CD14-positive monocyte (primary cell): ENCODE measurements around the gene HECTD4. TPM values are rescaled to one million over a fixed set of nuclear protein-coding genes. Genes with fewer than 3 reads are reported as not detected.

Source experiments
- DNase-seq, 3 donors: peaks; one replicate each; pipeline ENCODE4 v3.0.0-alpha.2; 2011 to 2022
- H2AFZ ChIP-seq: 2 replicates; pipeline ENCODE4 v1.6.0; 2012; ENCODE audit warnings: mild to moderate bottlenecking, low read depth, low read length, inconsistent platforms; ENCODE audit not compliant: insufficient read depth, poor library complexity, severe bottlenecking
- H3K27ac ChIP-seq, 2 donors: 1 replicate in 1 of 2; 2 replicates in 1 of 2; pipeline ENCODE4 v1.5.1; 2012 to 2013; ENCODE audit warnings: low read length in 2 of 2, control low read depth in 1 of 2, inconsistent platforms in 1 of 2, low read depth in 1 of 2, mild to moderate bottlenecking in 1 of 2
- H3K27me3 ChIP-seq, 2 donors: one replicate each; pipeline versions ENCODE4 v1.6.0 to v1.6.1; 2011 to 2013; ENCODE audit warnings: low read length in 2 of 2; ENCODE audit not compliant: control insufficient read depth in 2 of 2, insufficient read depth in 2 of 2
- H3K36me3 ChIP-seq, 2 donors: replicated peaks in 1 of 2; 1 replicate in 1 of 2; 2 replicates in 1 of 2; pipeline versions ENCODE4 v1.5.1 to v1.6.1; 2012 to 2013; ENCODE audit warnings: low read length in 2 of 2, control low read depth in 1 of 2, inconsistent platforms in 1 of 2, mild to moderate bottlenecking in 1 of 2; ENCODE audit not compliant: insufficient read depth in 2 of 2, control insufficient read depth in 1 of 2
- H3K4me1 ChIP-seq, 2 donors: 1 replicate in 1 of 2; 2 replicates in 1 of 2; pipeline versions ENCODE4 v1.5.1 to v1.6.1; 2012 to 2013; ENCODE audit warnings: low read length in 2 of 2, control low read depth in 1 of 2, inconsistent platforms in 1 of 2, mild to moderate bottlenecking in 1 of 2, moderate library complexity in 1 of 2; ENCODE audit not compliant: insufficient read depth in 2 of 2, control insufficient read depth in 1 of 2
- H3K4me2 ChIP-seq: replicated peaks from 2 replicates; pipeline ENCODE3; 2012; ENCODE audit warnings: low read length, moderate library complexity, mild to moderate bottlenecking; ENCODE audit not compliant: poor library complexity, severe bottlenecking; ENCODE audit errors: extremely low read depth
- H3K4me3 ChIP-seq, 3 experiments: fragments of 200-600 bp in 1 of 3; sonication (generic) in 1 of 3; replicated peaks in 1 of 3; 1 replicate in 2 of 3; 2 replicates in 1 of 3; pipeline ENCODE4 v1.5.1; 2011 to 2013; ENCODE audit warnings: low read length in 3 of 3, mild to moderate bottlenecking in 3 of 3, control low read depth in 2 of 3, low read depth in 2 of 3, inconsistent platforms in 1 of 3, moderate library complexity in 1 of 3
- H3K79me2 ChIP-seq: 2 replicates; pipeline ENCODE4 v1.6.0; 2012; ENCODE audit warnings: mild to moderate bottlenecking, control low read depth, inconsistent platforms, low read length, moderate library complexity; ENCODE audit not compliant: insufficient read depth
- H3K9ac ChIP-seq: 2 replicates; pipeline ENCODE4 v1.6.0; 2017; ENCODE audit warnings: low read length, mild to moderate bottlenecking; ENCODE audit not compliant: insufficient read depth, poor library complexity, severe bottlenecking
- H3K9me3 ChIP-seq, 2 donors: replicated peaks in 1 of 2; 1 replicate in 1 of 2; 2 replicates in 1 of 2; pipeline versions ENCODE4 v1.5.1 to v1.6.1; 2012 to 2013; ENCODE audit warnings: low read length in 2 of 2, control low read depth in 1 of 2; ENCODE audit not compliant: control insufficient read depth in 1 of 2, insufficient read depth in 1 of 2
- H4K20me1 ChIP-seq: 2 replicates; pipeline ENCODE4 v1.6.0; 2012; ENCODE audit warnings: mild to moderate bottlenecking, low read length, control low read depth, moderate library complexity; ENCODE audit not compliant: insufficient read depth
- H3K27ac Mint-ChIP-seq, 7 donors: one replicate each; pipeline ENCODE4 v1.8.0; 2020; ENCODE audit warnings: mild to moderate bottlenecking in 7 of 7, mixed read lengths in 7 of 7, moderate library complexity in 6 of 7, inconsistent platforms in 2 of 7
- H3K27me3 Mint-ChIP-seq, 3 donors: one replicate each; pipeline ENCODE4 v1.8.0; 2021 to 2022; ENCODE audit warnings: low read depth in 3 of 3, mild to moderate bottlenecking in 3 of 3, mixed read lengths in 3 of 3, moderate library complexity in 3 of 3, inconsistent platforms in 1 of 3
- H3K36me3 Mint-ChIP-seq, 2 donors: one replicate each; pipeline ENCODE4 v1.8.0; 2020; ENCODE audit warnings: mixed read lengths in 2 of 2, inconsistent platforms in 1 of 2, mild to moderate bottlenecking in 1 of 2
- H3K4me1 Mint-ChIP-seq: one replicate; pipeline ENCODE4 v1.8.0; 2020; ENCODE audit warnings: mild to moderate bottlenecking, mixed read lengths
- H3K4me3 Mint-ChIP-seq, 2 donors: one replicate each; pipeline ENCODE4 v1.8.0; 2020; ENCODE audit warnings: mild to moderate bottlenecking in 2 of 2, mixed read lengths in 2 of 2, moderate library complexity in 1 of 2
- H3K9me3 Mint-ChIP-seq, 7 donors: one replicate each; pipeline ENCODE4 v1.8.0; 2020 to 2022; ENCODE audit warnings: mixed read lengths in 7 of 7, mild to moderate bottlenecking in 6 of 7, moderate library complexity in 6 of 7, inconsistent platforms in 2 of 7
- WGBS: methylation state at CpG from one replicate; pipeline ENCODE4 v1.1.5; 2013; ENCODE audit warnings: missing lambda C conversion rate; ENCODE audit not compliant: insufficient coverage; 5-methylcytosine and 5-hydroxymethylcytosine counted together
- intact Hi-C, 2 donors: fragments of 100-400 bp; cut with micrococcal nuclease; formaldehyde crosslinking; loops; one replicate each; pipeline versions ENCODE4 v1.15.0 to v1.15.1; 2023
- polyA plus RNA-seq, 3 donors: library from polyadenylated mRNA; depleted of rRNA in 1 of 3; unstranded in 2 of 3; stranded (reverse) in 1 of 3; fragments of 300-500 nt in 2 of 3; fragments of >200 nt in 1 of 3; fragmentation: Illumina TruSeq in 2 of 3; gene quantifications; 1 replicate in 2 of 3; 2 replicates in 1 of 3; pipeline ENCODE4 v1.2.3, GENCODE V29; 2012 to 2021
- TF ChIP-seq, protein P1 (sequence below): fragments of 200-600 bp; IDR thresholded peaks from one replicate; pipeline ENCODE4 v1.8.0; 2022; ENCODE audit warnings: antibody characterized with exemption, mild to moderate bottlenecking

The HECTD4 gene
- polyA plus RNA-seq, 3 donors: 0.73 to 18.3 (median 2.4) TPM

DNA sequence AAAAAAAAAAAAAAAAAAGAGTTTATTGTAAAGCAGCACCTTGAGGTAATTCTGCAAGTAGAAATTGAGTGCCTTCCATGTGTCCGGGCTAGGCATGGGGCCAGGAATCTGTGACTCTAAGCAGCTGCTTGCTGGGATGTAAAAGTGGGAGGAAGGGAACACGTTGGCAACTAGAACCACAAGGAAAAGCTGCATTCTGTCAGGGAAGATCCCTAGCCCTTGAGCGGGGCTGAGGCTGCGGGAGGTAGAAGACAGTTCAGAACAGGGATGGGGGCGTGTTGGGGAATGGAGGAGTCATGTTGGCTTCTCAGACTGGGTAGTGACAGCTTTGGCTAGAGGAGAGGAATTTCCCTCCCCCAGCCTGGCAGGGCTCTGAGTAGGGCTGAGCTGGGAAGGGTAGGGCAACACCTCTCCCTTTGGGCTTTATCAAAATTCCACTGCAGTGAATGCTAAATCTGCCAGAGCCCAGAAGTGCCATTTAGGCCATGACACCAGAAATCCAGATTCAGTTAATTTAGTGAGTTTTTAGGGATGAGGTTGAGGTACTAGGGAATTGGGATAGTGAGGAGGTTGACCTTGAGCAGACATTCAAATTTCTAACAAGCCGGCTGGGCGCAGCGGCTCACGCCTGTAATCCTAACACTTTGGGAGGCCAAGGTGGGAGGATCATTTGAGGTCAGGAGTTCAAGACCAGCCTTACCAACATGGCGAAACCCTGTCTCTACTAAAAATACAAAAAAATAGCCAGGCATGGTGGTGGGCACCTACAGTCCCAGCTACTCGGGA lies 260.3 kb downstream of the HECTD4 start:
- TF ChIP-seq, protein P1, sequence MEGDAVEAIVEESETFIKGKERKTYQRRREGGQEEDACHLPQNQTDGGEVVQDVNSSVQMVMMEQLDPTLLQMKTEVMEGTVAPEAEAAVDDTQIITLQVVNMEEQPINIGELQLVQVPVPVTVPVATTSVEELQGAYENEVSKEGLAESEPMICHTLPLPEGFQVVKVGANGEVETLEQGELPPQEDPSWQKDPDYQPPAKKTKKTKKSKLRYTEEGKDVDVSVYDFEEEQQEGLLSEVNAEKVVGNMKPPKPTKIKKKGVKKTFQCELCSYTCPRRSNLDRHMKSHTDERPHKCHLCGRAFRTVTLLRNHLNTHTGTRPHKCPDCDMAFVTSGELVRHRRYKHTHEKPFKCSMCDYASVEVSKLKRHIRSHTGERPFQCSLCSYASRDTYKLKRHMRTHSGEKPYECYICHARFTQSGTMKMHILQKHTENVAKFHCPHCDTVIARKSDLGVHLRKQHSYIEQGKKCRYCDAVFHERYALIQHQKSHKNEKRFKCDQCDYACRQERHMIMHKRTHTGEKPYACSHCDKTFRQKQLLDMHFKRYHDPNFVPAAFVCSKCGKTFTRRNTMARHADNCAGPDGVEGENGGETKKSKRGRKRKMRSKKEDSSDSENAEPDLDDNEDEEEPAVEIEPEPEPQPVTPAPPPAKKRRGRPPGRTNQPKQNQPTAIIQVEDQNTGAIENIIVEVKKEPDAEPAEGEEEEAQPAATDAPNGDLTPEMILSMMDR: no peak

DNA sequence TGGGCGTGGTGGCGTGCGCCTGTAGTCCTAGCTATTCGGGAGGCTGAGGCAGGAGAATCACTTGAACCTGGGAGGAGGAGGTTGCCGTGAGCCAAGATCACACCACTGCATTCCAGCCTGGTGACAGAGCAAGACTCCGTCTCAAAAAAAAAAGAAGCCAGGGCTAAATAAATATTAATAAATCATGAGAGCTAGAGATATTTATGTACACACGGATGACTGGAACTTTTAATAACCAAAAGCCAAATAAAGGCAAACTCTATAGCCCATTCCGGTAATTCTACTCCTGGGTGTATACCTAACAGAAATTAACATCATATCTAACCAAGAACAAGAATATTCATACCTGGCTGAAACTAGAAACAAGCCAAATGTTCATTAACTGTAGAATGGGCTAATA lies 264.5 kb downstream of the HECTD4 start:
- H4K20me1 ChIP-seq: no peaks in the 10 kb centered on the region
- H3K9me3 ChIP-seq: no peaks in the 10 kb centered on the region
- no peak overlapping the region for H3K4me2 ChIP-seq
- 100% methylated on average over 4 of the region's 8 CpGs for WGBS
- H3K27ac ChIP-seq: peak overlapping the region in 1 of 2 donors; percentile 32
- DNase-seq: no peak
- H3K4me1 ChIP-seq: peaks cover 32 to 45% of the 10 kb centered on the region in 2 donors
- Mint-ChIP-seq H3K4me3 (no peak overlapping the region), H3K9me3 (peaks cover 0 to 2% (median 0%) of the 10 kb centered on the region in 7 donors), H3K4me1 (peaks cover 39% of the 10 kb centered on the region), H3K27ac (peak overlapping the region in 6 of 7 donors; percentile 16 to 97 (median 90)), H3K27me3 (peaks cover 0 to 3% (median 0%) of the 10 kb centered on the region in 3 donors), H3K36me3 (no peaks in the 10 kb centered on the region)
- intact Hi-C loops: loop anchor here in 1 of 2 donors (10.0 kb wide), 1 partner anchor 103 kb away; the partner anchor contains the start of genes ERP29 and TMEM116
- H3K9ac ChIP-seq: no peak overlapping the region
- H2AFZ ChIP-seq: no peak overlapping the region
- no peak overlapping the region for H3K4me3 ChIP-seq
- TF ChIP-seq, protein P1: no peak
- H3K79me2 ChIP-seq: no peaks in the 10 kb centered on the region
- no peaks in the 10 kb centered on the region for H3K36me3 ChIP-seq
- no peaks in the 10 kb centered on the region for H3K27me3 ChIP-seq

More for the DNA sequence above, 260.3 kb downstream of the HECTD4 start:
- Histone ChIP-seq H3K36me3 (no peaks in the 10 kb centered on the region), H2AFZ (no peak overlapping the region), H4K20me1 (peaks cover 6% of the 10 kb centered on the region), H3K4me2 (no peak overlapping the region), H3K4me3 (no peak overlapping the region), H3K4me1 (peaks cover 33 to 47% of the 10 kb centered on the region in 2 donors), H3K79me2 (peaks cover 18% of the 10 kb centered on the region), H3K27ac (no peak overlapping the region), H3K9ac (no peak overlapping the region), H3K27me3 (no peaks in the 10 kb centered on the region), H3K9me3 (no peaks in the 10 kb centered on the region)
- H3K27me3 Mint-ChIP-seq: peaks cover 0 to 6% (median 0%) of the 10 kb centered on the region in 3 donors
- H3K36me3 Mint-ChIP-seq: peaks cover 0 to under 1% of the 10 kb centered on the region in 2 donors
- H3K9me3 Mint-ChIP-seq: peaks cover 0 to 3% (median 0%) of the 10 kb centered on the region in 7 donors
- peaks cover 33% of the 10 kb centered on the region for H3K4me1 Mint-ChIP-seq
- H3K27ac Mint-ChIP-seq: peak overlapping the region in 1 of 7 donors; percentile 61
- 100% methylated on average over 4 of the region's 11 CpGs for WGBS
- no peak for DNase-seq
- H3K4me3 Mint-ChIP-seq: no peak overlapping the region
- intact Hi-C loops: loop anchor here in 1 of 2 donors (10.0 kb wide), 1 partner anchor 263 kb away; the partner anchor contains the start of gene HECTD4
